GM23338 (cell line): ENCODE data around the gene SDC3.

ENCODE experiments used
- CTCF ChIP-seq, 2 experiments: fragments of 200-600 bp in 1 of 2; sonication (generic) in 1 of 2; conservative IDR thresholded peaks; 2 replicates each; pipeline versions ENCODE4 v1.5.1 to v1.6.1; 2016 to 2017; ENCODE audit warnings: antibody characterized with exemption in 2 of 2, low read depth in 2 of 2, mild to moderate bottlenecking in 2 of 2, moderate library complexity in 1 of 2
- EZH2 ChIP-seq: fragments of 200-600 bp; sonication (generic); IDR thresholded peaks from one replicate; pipeline ENCODE4 v1.8.0; 2017; ENCODE audit warnings: antibody characterized with exemption, mild to moderate bottlenecking, low read depth; ENCODE audit not compliant: unreplicated experiment
- EZH2phosphoT487 ChIP-seq: fragments of 200-600 bp; sonication (generic); IDR thresholded peaks from one replicate; pipeline ENCODE4 v1.8.1; 2018; ENCODE audit warnings: antibody characterized with exemption; ENCODE audit not compliant: unreplicated experiment
- NANOG ChIP-seq: IDR thresholded peaks from 2 replicates; pipeline ENCODE4 v1.6.1; 2016; ENCODE audit warnings: antibody characterized with exemption, borderline replicate concordance
- POLR2AphosphoS5 ChIP-seq: IDR thresholded peaks from 2 replicates; pipeline ENCODE4 v1.6.1; 2016; ENCODE audit warnings: antibody characterized with exemption, low read depth
- STAT1 ChIP-seq: IDR thresholded peaks from one replicate; pipeline ENCODE4 v1.6.1; 2016; ENCODE audit warnings: antibody characterized with exemption; ENCODE audit not compliant: unreplicated experiment
- ZNF331 ChIP-seq: fragments of 250-450 bp; sonication (Bioruptor Pico); IDR thresholded peaks from 2 replicates; pipeline ENCODE4 v1.5.0; 2020; ENCODE audit warnings: low read depth, mild to moderate bottlenecking, moderate library complexity

GRCh38 chr1:30834253-30834652, 74.3 kb downstream of the SDC3 start:
- TF ChIP-seq CTCF (conservative IDR thresholded peaks at IDR 0.05; ENCODE audit: low read depth in 2 of 2): no peak
- no peak for TF ChIP-seq POLR2AphosphoS5
- no peak for TF ChIP-seq NANOG
- TF ChIP-seq EZH2phosphoT487: no peak
- TF ChIP-seq STAT1: no peak
- TF ChIP-seq ZNF331 (CRISPR knock-in tag): no peak
- TF ChIP-seq EZH2: no peak
